Activated T-helper 2 cell treated with anti-CD3 and anti-CD28 coated beads, Interferon-gamma antibody, Interleukin-2, Interleukin-4, amounts not matched to agents 10 μg/mL and 5 μg/mL and 100 μg/mL, durations not matched to agents 14 hours and 24 hours and 36 hours (primary cell): Measurements from ENCODE around the gene MARCHF3. TPM values are rescaled to one million over a fixed set of nuclear protein-coding genes. Genes with fewer than 3 reads are reported as not detected.
"Not testable (repeated sequence)": the region's sequence is repeated elsewhere in the genome, so short reads cannot be mapped to it uniquely, and the experiment has no call there.

Experiments
- DNase-seq: peaks from one replicate; pipeline ENCODE4 v3.0.0; 2021; ENCODE audit warnings: low spot score
- H3K27ac Mint-ChIP-seq: one replicate; pipeline ENCODE4 v1.8.0; 2021; ENCODE audit warnings: mixed read lengths
- H3K27me3 Mint-ChIP-seq: one replicate; pipeline ENCODE4 v1.8.0; 2021; ENCODE audit warnings: low read depth, mixed read lengths
- H3K36me3 Mint-ChIP-seq: one replicate; pipeline ENCODE4 v1.8.0; 2021; ENCODE audit warnings: low read depth, mixed read lengths
- H3K4me1 Mint-ChIP-seq: one replicate; pipeline ENCODE4 v1.8.0; 2021; ENCODE audit warnings: low read depth, mixed read lengths
- H3K4me3 Mint-ChIP-seq: one replicate; pipeline ENCODE4 v1.8.0; 2021; ENCODE audit warnings: low read depth, mild to moderate bottlenecking, moderate library complexity, mixed read lengths
- H3K9me3 Mint-ChIP-seq: one replicate; pipeline ENCODE4 v1.8.0; 2021; ENCODE audit warnings: mixed read lengths
- intact Hi-C: fragments of 100-400 bp; cut with micrococcal nuclease; formaldehyde crosslinking; loops from one replicate; pipeline ENCODE4 v1.15.1; 2023
- total RNA-seq: library from RNA; stranded (reverse); gene quantifications from 2 replicates; pipeline ENCODE4 v1.2.3, GENCODE V29; 2022

Gene MARCHF3
- total RNA-seq, 1 donor from 2014 or later: 1.9 TPM

DNA sequence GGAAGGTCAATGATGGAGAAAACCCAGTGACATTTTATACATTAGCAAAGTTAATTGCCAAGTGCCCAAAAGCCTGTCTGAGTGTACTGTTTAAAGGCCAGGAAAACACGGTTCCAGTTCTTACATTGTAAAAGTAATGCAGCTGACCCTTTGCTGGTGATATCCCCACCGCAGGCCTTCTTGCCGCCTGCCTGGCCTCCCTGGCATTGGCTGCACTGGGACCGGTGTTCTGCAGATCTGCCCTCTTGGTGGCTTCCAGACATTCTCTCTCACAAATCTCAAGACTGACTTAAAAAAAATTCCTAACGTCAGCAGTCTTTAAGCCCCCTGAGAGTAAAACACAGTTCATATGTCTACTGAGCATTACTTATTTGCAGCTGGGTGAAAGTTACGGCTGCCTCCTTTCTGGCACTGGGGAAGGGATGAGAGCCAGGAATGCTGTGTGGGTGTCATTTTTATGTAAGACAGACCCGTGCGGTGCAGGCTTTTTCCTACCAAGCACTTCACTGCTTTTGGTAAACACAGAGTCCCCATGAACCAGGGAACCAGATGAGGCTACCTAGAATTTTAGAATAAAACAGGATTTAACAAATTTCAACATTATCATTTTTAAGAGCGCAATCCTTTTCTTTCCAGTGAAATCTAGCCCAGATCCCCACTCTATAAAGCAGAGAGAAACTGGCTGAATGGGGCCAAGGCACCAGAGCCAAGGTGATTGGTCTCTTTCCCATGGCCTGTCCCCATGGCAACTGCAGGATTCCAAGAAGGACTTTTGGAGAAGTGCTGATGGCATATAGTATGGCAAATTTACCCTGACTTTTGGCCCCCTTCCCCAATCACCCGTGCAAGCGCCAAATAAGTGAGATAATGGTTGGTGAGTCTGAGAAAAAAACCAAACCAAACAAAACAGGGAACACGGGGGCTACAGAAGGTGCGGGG lies 172.6 kb downstream of the MARCHF3 start:
- H3K4me1 Mint-ChIP-seq: peaks cover 25% of the 10 kb centered on the region
- H3K36me3 Mint-ChIP-seq: peaks cover 19% of the 10 kb centered on the region
- H3K27me3 Mint-ChIP-seq: no peaks in the 10 kb centered on the region
- intact Hi-C loops: no loop called here
- no peak for DNase-seq
- no peak overlapping the region for H3K27ac Mint-ChIP-seq
- H3K4me3 Mint-ChIP-seq: no peak overlapping the region
- no peaks in the 10 kb centered on the region for H3K9me3 Mint-ChIP-seq

- intact Hi-C loops: no loop called here
- Mint-ChIP-seq H3K4me1 (peaks cover 40% of the 10 kb centered on the region), H3K27me3 (no peaks in the 10 kb centered on the region), H3K36me3 (peaks cover 19% of the 10 kb centered on the region), H3K27ac (no peak overlapping the region), H3K4me3 (no peak overlapping the region), H3K9me3 (no peaks in the 10 kb centered on the region)
- no peak for DNase-seq
Measured at GRCh38 chr5:126855266-126855665, 175.1 kb downstream of the MARCHF3 start.

DNA sequence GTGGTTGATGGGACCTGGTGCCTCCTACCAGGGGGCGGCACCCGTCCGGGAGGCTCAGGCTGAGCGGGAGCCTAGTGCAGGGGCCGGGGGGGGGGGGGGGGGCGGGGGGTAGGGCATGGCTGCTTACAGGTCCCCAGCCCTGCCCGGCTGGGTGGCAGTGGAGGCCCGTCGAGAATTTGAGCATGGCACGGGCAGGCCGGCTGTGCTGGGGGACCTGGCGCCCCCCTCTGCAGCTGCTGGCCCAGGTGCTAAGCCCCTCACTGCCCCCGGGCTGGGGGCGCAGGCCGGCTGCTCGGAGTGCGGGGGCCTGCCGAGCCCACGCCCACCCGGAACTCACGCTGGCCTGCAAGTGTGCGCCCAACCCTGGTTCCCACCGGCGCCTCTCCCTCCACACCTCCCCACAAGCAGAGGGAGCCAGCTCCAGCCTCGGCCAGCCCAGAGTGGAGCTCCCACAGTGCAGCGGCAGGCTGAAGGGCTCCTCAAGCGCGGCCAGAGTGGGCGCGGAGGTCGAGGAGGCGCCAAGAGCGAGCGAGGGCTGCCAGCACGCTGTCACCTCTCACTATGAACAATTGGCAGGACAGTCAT lies 175.7 kb downstream of the MARCHF3 start:
- Mint-ChIP-seq H3K4me3 (no peak overlapping the region), H3K27me3 (no peaks in the 10 kb centered on the region), H3K9me3 (no peaks in the 10 kb centered on the region), H3K4me1 (peaks cover 40% of the 10 kb centered on the region), H3K36me3 (peaks cover 19% of the 10 kb centered on the region), H3K27ac (no peak overlapping the region)
- intact Hi-C loops: loop anchor here (5.0 kb wide), 1 partner anchor 178 kb away; the partner anchor contains the start of gene MARCHF3
- DNase-seq: no peak

GRCh38 chr5:126853541-126854307 lies 176.6 kb downstream of the MARCHF3 start:
- intact Hi-C loops: loop anchor here (2.0 to 5.0 kb wide), 2 partner anchors 43 to 179 kb away; partner anchors contain the start of gene MARCHF3
- H3K9me3 Mint-ChIP-seq, H3K27me3 Mint-ChIP-seq: not testable (repeated sequence)
- Mint-ChIP-seq H3K4me3 (peak overlapping the region; percentile 55), H3K36me3 (peaks cover 19% of the 10 kb centered on the region), H3K4me1 (peaks cover 40% of the 10 kb centered on the region), H3K27ac (peak overlapping the region; percentile 64)
- peak; percentile 31 for DNase-seq

GRCh38 chr5:126852841-126853271 lies 177.5 kb downstream of the MARCHF3 start:
- peaks cover 19% of the 10 kb centered on the region for H3K36me3 Mint-ChIP-seq
- intact Hi-C loops: loop anchor here (2.0 to 5.0 kb wide), 2 partner anchors 42 to 179 kb away; partner anchors contain the start of gene MARCHF3
- H3K27me3 Mint-ChIP-seq: no peaks in the 10 kb centered on the region
- no peak for DNase-seq
- peaks cover 40% of the 10 kb centered on the region for H3K4me1 Mint-ChIP-seq
- no peaks in the 10 kb centered on the region for H3K9me3 Mint-ChIP-seq
- H3K27ac Mint-ChIP-seq: peak overlapping the region; percentile 68
- H3K4me3 Mint-ChIP-seq: peak overlapping the region; percentile 43

DNA sequence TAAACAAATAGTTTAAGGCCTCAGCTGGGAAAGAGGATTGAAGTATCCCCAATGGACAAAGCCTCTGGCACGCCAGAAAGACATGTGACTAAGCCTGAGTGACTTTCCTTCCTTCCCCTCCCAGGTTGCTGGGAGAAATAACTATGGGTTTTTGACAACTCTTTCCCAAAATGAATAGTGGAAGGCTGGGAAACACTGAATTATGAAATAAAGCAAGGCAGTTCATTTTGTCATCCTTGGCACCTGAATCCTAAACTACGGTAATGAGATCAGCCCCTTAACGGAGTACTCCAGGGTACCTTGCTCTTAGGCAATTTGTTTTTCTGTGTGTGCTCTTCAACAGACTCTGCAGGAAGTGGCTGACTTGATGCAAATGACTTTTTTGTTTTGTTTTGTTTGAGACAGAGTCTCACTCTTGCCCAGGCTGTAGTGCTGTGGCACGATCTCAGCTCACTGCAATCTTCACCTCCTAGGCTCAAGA lies 178.2 kb downstream of the MARCHF3 start:
- DNase-seq: no peak
- peak overlapping the region; percentile 43 for H3K4me3 Mint-ChIP-seq
- H3K27ac Mint-ChIP-seq: peak overlapping the region; percentile 68
- H3K27me3 Mint-ChIP-seq: no peaks in the 10 kb centered on the region
- no peaks in the 10 kb centered on the region for H3K9me3 Mint-ChIP-seq
- peaks cover 17% of the 10 kb centered on the region for H3K36me3 Mint-ChIP-seq
- H3K4me1 Mint-ChIP-seq: peaks cover 40% of the 10 kb centered on the region
- intact Hi-C loops: loop anchor here (2.0 to 5.0 kb wide), 2 partner anchors 41 to 180 kb away; partner anchors contain the start of gene MARCHF3

DNA sequence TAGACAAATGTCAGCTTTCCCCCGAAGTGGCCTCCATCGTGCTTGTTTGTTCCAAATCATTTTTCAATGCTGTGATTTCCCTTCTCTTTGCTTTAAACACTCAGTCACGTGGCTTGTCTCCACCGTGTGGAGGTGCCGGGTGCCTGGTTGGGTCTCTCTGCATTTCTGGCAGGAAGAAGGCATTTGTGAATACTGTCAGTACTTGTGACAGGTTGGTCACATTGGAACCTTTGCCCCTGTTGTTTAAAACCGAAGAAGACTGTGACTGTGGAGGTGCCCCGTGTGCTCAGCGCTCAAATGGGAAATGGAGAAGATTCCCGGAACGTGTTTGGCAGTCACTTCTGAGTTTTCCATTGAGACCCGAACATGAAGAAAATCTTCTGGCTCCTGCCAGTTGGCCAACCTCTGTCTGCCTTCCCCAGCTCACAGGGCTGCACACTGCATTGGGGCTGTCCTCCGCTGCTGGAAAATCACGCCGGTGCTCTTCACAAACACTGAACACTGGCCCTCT lies 178.8 kb downstream of the MARCHF3 start:
- DNase-seq: no peak
- intact Hi-C loops: loop anchor here (2.0 to 5.0 kb wide), 2 partner anchors 41 to 181 kb away; partner anchors contain the start of gene MARCHF3
- Mint-ChIP-seq H3K4me1 (peaks cover 41% of the 10 kb centered on the region), H3K27me3 (no peaks in the 10 kb centered on the region), H3K36me3 (peaks cover 15% of the 10 kb centered on the region), H3K9me3 (no peaks in the 10 kb centered on the region), H3K27ac (no peak overlapping the region), H3K4me3 (no peak overlapping the region)

DNA sequence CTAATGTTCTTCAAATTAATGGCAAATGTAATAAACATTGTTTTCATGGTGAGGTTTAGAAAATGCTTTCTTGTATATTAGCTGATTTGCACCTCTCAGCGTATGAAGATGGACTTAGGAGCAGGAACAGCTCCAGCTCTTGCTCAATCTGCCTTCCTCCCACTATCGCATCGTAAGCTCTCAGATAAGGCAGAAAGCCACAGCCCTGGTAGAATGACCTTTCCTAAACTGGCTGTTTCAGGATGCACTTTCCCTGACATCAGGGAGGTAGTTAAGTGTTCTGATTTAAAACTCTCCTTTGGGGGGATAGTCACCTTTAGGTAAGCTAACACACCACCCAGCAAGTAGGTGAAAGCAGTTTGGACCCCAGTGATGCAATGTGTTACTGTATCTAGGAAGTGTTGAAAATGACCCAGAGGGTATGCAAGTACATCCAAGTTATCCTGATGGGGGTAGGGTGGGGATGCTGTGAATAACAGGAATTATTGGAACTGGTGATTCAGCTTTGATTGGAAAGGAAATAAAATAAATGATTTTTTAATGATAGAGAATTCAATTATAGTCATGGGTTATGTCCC lies 181.2 kb downstream of the MARCHF3 start:
- H3K4me1 Mint-ChIP-seq: peaks cover 46% of the 10 kb centered on the region
- H3K36me3 Mint-ChIP-seq: peaks cover 6% of the 10 kb centered on the region
- H3K27me3 Mint-ChIP-seq: no peaks in the 10 kb centered on the region
- H3K4me3 Mint-ChIP-seq: no peak overlapping the region
- DNase-seq: no peak
- intact Hi-C loops: no loop called here
- H3K27ac Mint-ChIP-seq: no peak overlapping the region
- H3K9me3 Mint-ChIP-seq: no peaks in the 10 kb centered on the region

- Mint-ChIP-seq H3K36me3 (no peaks in the 10 kb centered on the region), H3K4me3 (no peak overlapping the region), H3K9me3 (no peaks in the 10 kb centered on the region), H3K27ac (no peak overlapping the region), H3K27me3 (no peaks in the 10 kb centered on the region), H3K4me1 (peaks cover 38% of the 10 kb centered on the region)
- intact Hi-C loops: no loop called here
- DNase-seq: no peak
Measured at GRCh38 chr5:126848253-126848652, 182.1 kb downstream of the MARCHF3 start.

DNA sequence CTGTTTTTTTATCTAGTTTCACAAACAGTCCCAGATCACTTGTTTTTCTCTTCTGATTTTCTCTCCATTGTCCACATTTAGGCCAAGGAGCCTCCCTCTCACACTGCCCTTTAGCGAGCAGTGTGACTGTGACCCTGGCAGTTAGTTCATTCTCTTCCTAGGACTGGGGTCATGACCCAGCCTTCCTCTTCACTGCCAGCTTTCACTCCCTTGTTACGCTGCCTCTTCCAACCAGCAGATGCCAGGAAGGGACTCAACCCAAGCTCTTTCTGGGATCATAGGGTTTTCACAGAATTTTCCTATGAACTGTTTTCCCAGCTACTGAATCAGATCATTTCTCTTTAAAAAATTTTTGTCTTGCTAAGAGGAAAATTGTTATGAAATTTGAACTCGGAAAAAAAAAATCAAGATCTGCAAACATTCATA lies 182.5 kb downstream of the MARCHF3 start:
- Mint-ChIP-seq H3K36me3 (no peaks in the 10 kb centered on the region), H3K4me1 (peaks cover 34% of the 10 kb centered on the region), H3K4me3 (no peak overlapping the region), H3K9me3 (no peaks in the 10 kb centered on the region), H3K27me3 (no peaks in the 10 kb centered on the region), H3K27ac (no peak overlapping the region)
- no peak for DNase-seq
- intact Hi-C loops: no loop called here

DNA sequence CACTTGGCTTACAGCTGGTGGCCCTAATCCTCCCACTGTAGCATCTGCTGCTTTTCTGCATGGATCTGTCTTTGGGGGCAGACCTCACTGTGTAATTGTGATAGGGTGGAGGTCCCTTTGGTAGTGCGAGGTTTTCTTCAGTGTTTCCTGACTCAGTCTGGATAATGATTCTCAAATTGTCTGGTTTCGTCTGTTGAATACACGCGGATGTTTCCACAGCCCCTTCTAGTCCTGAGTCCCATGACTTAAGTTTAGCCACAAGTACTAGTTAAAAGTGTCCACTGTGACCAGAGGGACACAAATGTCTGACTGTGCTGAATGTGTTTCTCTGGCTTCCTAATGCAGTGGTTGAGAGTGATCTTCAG lies 182.9 kb downstream of the MARCHF3 start:
- no peak for DNase-seq
- H3K4me3 Mint-ChIP-seq: no peak overlapping the region
- H3K27me3 Mint-ChIP-seq: no peaks in the 10 kb centered on the region
- no peaks in the 10 kb centered on the region for H3K9me3 Mint-ChIP-seq
- no peaks in the 10 kb centered on the region for H3K36me3 Mint-ChIP-seq
- intact Hi-C loops: no loop called here
- H3K27ac Mint-ChIP-seq: no peak overlapping the region
- H3K4me1 Mint-ChIP-seq: peaks cover 30% of the 10 kb centered on the region
